Gastroesophageal sphincter (tissue), 4 donors: Measurements from ENCODE around the gene FBXW2. TPM values are rescaled to one million over a fixed set of nuclear protein-coding genes. Genes with fewer than 3 reads are reported as not detected.
"Not testable (repeated sequence)": the region's sequence is repeated elsewhere in the genome, so short reads cannot be mapped to it uniquely, and the experiment has no call there.

ENCODE experiments used
- ATAC-seq: fragments of 150-250 bp; one replicate; pipeline ENCODE4 v1.9.1; 2016; ENCODE audit warnings: mild to moderate bottlenecking, moderate library complexity
- H3K27ac ChIP-seq, 4 donors: fragments of 200-600 bp; sonication (generic) in 3 of 4; 1 replicate in 3 of 4; 2 replicates in 1 of 4; pipeline ENCODE4 v1.5.1; 2016 to 2019
- H3K27me3 ChIP-seq: fragments of 200-600 bp; sonication (generic); one replicate; pipeline ENCODE4 v1.5.1; 2019
- H3K36me3 ChIP-seq, 2 donors: fragments of 200-600 bp; sonication (generic); one replicate each; pipeline ENCODE4 v1.5.1; 2019; ENCODE audit warnings: control low read depth in 1 of 2
- H3K4me1 ChIP-seq, 3 donors: fragments of 200-600 bp; sonication (generic); 1 replicate in 2 of 3; 2 replicates in 1 of 3; pipeline ENCODE4 v1.5.1; 2016 to 2019; ENCODE audit warnings: control low read depth in 2 of 3
- H3K4me3 ChIP-seq, 2 donors: fragments of 200-600 bp; sonication (generic); one replicate each; pipeline ENCODE4 v1.5.1; 2019; ENCODE audit warnings: mild to moderate bottlenecking in 1 of 2, moderate library complexity in 1 of 2
- H3K9me3 ChIP-seq, 3 donors: fragments of 200-600 bp; sonication (generic); one replicate each; pipeline ENCODE4 v1.5.1; 2017 to 2019; ENCODE audit warnings: control low read depth in 2 of 3
- CTCF ChIP-seq, 4 experiments: fragments of 200-600 bp in 2 of 4; fragments of 450-650 bp in 2 of 4; sonication (generic) in 1 of 4; IDR thresholded peaks; one replicate each; pipeline ENCODE4 v1.5.1; 2017 to 2019; ENCODE audit warnings: antibody characterized with exemption in 4 of 4, mild to moderate bottlenecking in 2 of 4, moderate library complexity in 2 of 4
- EP300 ChIP-seq: sonication (generic); formaldehyde crosslinking; IDR thresholded peaks from one replicate; pipeline ENCODE4 v1.6.1; 2017; ENCODE audit warnings: antibody characterized with exemption, mild to moderate bottlenecking
- POLR2A ChIP-seq, 2 donors: fragments of 450-650 bp; IDR thresholded peaks; one replicate each; pipeline ENCODE4 v1.6.1; 2017; ENCODE audit warnings: antibody characterized with exemption in 2 of 2, mild to moderate bottlenecking in 2 of 2, moderate library complexity in 1 of 2
- POLR2AphosphoS5 ChIP-seq: sonication (generic); formaldehyde crosslinking; IDR thresholded peaks from one replicate; pipeline ENCODE4 v1.6.1; 2017; ENCODE audit warnings: antibody characterized with exemption
- WGBS, 2 donors: methylation state at CpG; one replicate each; pipeline ENCODE4 v1.1.5; 2018; ENCODE audit warnings: low coverage in 1 of 2; 5-methylcytosine and 5-hydroxymethylcytosine counted together
- total RNA-seq, 4 donors: library from RNA; depleted of rRNA; stranded (reverse); fragments of >200 nt; gene quantifications; one replicate each; pipeline ENCODE4 v1.1.0, GENCODE V29; 2016

The FBXW2 gene
- total RNA-seq, 4 donors from 2014 or later, result 41.8 to 57.1 (median 50.0) TPM

DNA sequence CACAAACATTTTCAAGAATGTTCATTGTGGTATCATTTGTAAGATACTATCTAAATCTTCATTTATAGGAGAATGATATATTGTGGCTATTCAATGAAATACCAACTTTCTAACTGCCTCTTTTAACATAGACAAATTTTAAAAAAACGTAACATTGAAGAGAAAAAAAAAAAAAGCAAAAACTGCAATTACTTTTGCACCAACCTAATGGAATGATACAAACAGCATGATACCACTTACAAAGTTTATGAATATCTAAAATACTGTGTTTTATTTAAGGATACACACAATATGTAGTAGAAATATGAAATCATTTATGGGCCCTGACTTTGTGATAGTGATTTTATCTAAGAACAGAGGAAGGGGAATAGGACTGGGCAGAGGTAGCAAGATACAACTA, 25.4 kb upstream of the FBXW2 start:
- no peaks in the 10 kb centered on the region for H3K27me3 ChIP-seq
- H3K36me3 ChIP-seq, result peaks cover 10 to 85% of the 10 kb centered on the region in 2 donors
- 33 to 44% methylated on average over 1 of the region's 1 CpG for WGBS, 2 donors
- no peaks in the 10 kb centered on the region for H3K9me3 ChIP-seq
- H3K4me1 ChIP-seq, result no peaks in the 10 kb centered on the region
- no peak overlapping the region for H3K27ac ChIP-seq
- ATAC-seq, result no peak
- no peak overlapping the region for H3K4me3 ChIP-seq
- TF ChIP-seq EP300 (no peak), POLR2A (IDR thresholded peaks at IDR 0.05) (no peak), CTCF (IDR thresholded peaks at IDR 0.05) (no peak), POLR2AphosphoS5 (no peak)

- H3K4me3 ChIP-seq, result no peak overlapping the region
- H3K9me3 ChIP-seq, result no peaks in the 10 kb centered on the region
- no peaks in the 10 kb centered on the region for H3K27me3 ChIP-seq
- no peaks in the 10 kb centered on the region for H3K4me1 ChIP-seq
- no peak for ATAC-seq
- TF ChIP-seq CTCF (IDR thresholded peaks at IDR 0.05) (no peak), POLR2A (IDR thresholded peaks at IDR 0.05) (no peak), POLR2AphosphoS5 (no peak), EP300 (no peak)
- 93 to 100% methylated on average over 4 of the region's 4 CpGs for WGBS, 2 donors
- H3K27ac ChIP-seq, result no peak overlapping the region
- H3K36me3 ChIP-seq, result peaks cover 2 to 49% of the 10 kb centered on the region in 2 donors
Measured at GRCh38 chr9:120815075-120815474, 21.9 kb upstream of the FBXW2 start.

DNA sequence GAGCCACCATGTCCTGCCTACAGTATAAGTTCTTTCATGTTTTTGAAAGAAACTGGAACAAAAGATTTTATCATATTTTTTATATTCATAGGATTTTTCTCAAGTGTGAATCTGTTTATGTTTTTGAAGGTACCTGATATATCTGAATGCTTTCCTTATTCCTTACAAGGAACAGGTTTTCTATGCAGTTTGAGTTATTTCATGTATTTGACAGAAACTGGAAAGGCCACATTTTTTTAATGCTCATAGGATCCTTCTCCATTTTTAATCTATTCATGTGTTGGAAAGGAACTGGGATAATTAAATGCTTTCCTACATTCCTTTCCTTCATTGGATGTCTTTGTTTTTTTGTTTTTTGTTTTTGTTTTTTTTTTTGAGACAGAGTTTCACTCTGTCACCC, 15.7 kb upstream of the FBXW2 start:
- Histone ChIP-seq H3K9me3 (peaks cover 0 to 30% (median 4%) of the 10 kb centered on the region in 3 donors), H3K4me1 (no peaks in the 10 kb centered on the region), H3K36me3 (no peaks in the 10 kb centered on the region), H3K27me3 (no peaks in the 10 kb centered on the region), H3K27ac (no peak overlapping the region), H3K4me3 (no peak overlapping the region)
- no peak for ATAC-seq
- TF ChIP-seq EP300 (no peak), POLR2AphosphoS5 (no peak), CTCF (IDR thresholded peaks at IDR 0.05) (no peak)

- ATAC-seq, result no peak
- no peaks in the 10 kb centered on the region for H3K27me3 ChIP-seq
- peaks cover 0 to 30% (median 4%) of the 10 kb centered on the region in 3 donors for H3K9me3 ChIP-seq
- no peaks in the 10 kb centered on the region for H3K4me1 ChIP-seq
- H3K4me3 ChIP-seq, result no peak overlapping the region
- TF ChIP-seq POLR2AphosphoS5 (no peak), POLR2A (IDR thresholded peaks at IDR 0.05) (no peak), EP300 (no peak), CTCF (IDR thresholded peaks at IDR 0.05) (no peak)
- H3K27ac ChIP-seq, result no peak overlapping the region
- H3K36me3 ChIP-seq, result no peaks in the 10 kb centered on the region
Measured at GRCh38 chr9:120807607-120808379, 14.6 kb upstream of the FBXW2 start.

DNA sequence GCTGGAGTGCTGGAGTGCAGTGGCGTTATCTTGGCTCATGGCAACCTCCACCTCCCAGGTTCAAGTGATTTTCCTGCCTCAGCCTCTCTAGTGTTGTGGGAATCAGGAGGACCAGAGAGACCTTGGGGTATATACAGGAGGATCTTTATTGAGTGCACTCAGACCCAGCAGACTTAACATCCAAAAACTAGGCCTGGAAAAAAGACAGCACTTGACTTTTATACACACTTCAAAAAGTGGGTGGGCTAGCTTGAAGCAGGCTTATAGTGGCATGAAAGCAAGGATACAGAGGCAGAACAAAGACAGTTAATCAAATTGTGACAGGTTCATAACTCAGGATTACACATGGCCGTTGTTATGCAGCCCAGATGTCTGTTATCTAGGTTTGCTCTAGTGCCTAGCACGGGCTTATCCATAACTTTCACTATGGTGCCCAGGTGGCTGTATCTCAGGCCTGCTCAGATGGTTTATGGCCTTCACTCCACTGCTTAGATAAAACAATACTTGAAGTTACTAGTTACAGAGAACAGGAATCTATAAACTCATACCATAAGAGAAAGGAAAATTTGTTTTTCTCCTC, 11.7 kb upstream of the FBXW2 start:
- not testable (repeated sequence) for H3K27me3 ChIP-seq, ATAC-seq
- WGBS, 2 donors, result 55 to 78% methylated on average over 2 of the region's 3 CpGs

More for the DNA sequence above, 11.7 kb upstream of the FBXW2 start:
- peaks cover 0 to 30% (median 4%) of the 10 kb centered on the region in 3 donors for H3K9me3 ChIP-seq
- H3K4me1 ChIP-seq, H3K36me3 ChIP-seq, H3K27ac ChIP-seq, H3K4me3 ChIP-seq: not testable (repeated sequence)
